ENCODE results near the gene ETV7.

The ETV7 gene

GRCh38 chr6:36362551-36363370, 24.7 kb downstream of the ETV7 start:
- H3K27ac ChIP-seq (ENCODE audit: low read depth, low read length), result no peak overlapping the region
- no peak overlapping the region for H3K9ac ChIP-seq (ENCODE audit: low read length)
- H3K4me1 ChIP-seq (ENCODE audit: insufficient read depth, low read length), result no peaks in the 10 kb centered on the region
- no peaks in the 10 kb centered on the region for H3K9me3 ChIP-seq (ENCODE audit: low read length)
- H3K27me3 ChIP-seq (ENCODE audit: control insufficient read depth in 1 of 2, insufficient read depth in 2 of 2, low read length in 2 of 2), result no peaks in the 10 kb centered on the region
- H3K36me3 ChIP-seq (ENCODE audit: insufficient read depth, low read length), result no peaks in the 10 kb centered on the region
- H3K4me3 ChIP-seq (ENCODE audit: low read depth in 1 of 2, low read length in 2 of 2), result no peak overlapping the region

GRCh38 chr6:36361071-36361470, 26.4 kb downstream of the ETV7 start:
- Histone ChIP-seq H3K9me3 (ENCODE audit: low read length) (no peaks in the 10 kb centered on the region), H3K4me3 (ENCODE audit: low read depth in 1 of 2, low read length in 2 of 2) (no peak overlapping the region), H3K27me3 (ENCODE audit: control insufficient read depth in 1 of 2, insufficient read depth in 2 of 2, low read length in 2 of 2) (no peaks in the 10 kb centered on the region), H3K9ac (ENCODE audit: low read length) (no peak overlapping the region), H3K36me3 (ENCODE audit: insufficient read depth, low read length) (no peaks in the 10 kb centered on the region), H3K27ac (ENCODE audit: low read depth, low read length) (no peak overlapping the region), H3K4me1 (ENCODE audit: insufficient read depth, low read length) (no peaks in the 10 kb centered on the region)

DNA sequence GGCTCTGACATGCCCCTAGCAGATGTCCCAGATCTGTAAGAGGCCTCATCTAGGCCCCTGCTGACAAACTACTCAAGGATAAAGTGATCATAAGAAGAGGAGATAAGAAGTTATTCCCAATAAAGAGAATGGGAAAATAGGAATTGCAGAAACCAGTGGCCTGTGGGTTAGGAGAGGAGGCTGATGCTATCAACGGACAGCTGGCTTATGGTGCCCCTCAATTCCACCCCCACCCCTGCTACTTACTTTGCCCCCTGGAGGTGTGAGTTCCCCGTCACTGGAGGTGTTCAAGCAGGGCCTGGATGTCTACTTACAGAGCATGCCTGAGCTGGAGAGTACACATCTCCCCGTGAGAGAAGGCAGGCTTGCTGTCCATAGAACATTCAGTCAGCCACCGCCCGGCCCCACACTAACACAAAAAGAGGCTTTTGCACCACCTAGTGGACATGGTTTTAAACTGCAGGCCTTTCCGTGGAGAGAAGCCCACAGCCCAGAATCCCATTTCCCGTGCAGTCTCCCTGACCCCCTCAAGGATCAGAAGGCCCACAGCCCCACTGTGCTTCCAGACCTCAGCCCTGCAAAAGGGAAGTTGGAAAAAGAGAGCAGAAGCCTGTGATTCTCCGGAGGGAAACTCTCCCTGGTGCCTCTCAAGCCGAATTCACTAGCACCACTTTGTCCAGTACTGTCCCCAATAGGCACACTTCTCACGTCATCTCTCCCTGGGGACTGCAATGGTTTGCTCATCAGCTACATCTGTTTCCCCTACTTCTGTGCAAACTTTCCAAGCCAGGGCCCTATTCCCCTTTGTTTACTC, 27.0 kb downstream of the ETV7 start:
- no peaks in the 10 kb centered on the region for H3K27me3 ChIP-seq (ENCODE audit: control insufficient read depth in 1 of 2, insufficient read depth in 2 of 2, low read length in 2 of 2)
- H3K36me3 ChIP-seq (ENCODE audit: insufficient read depth, low read length), result no peaks in the 10 kb centered on the region
- no peak overlapping the region for H3K27ac ChIP-seq (ENCODE audit: low read depth, low read length)
- no peaks in the 10 kb centered on the region for H3K4me1 ChIP-seq (ENCODE audit: insufficient read depth, low read length)
- H3K9ac ChIP-seq (ENCODE audit: low read length), result no peak overlapping the region
- no peak overlapping the region for H3K4me3 ChIP-seq (ENCODE audit: low read depth in 1 of 2, low read length in 2 of 2)
- H3K9me3 ChIP-seq (ENCODE audit: low read length), result no peaks in the 10 kb centered on the region

DNA sequence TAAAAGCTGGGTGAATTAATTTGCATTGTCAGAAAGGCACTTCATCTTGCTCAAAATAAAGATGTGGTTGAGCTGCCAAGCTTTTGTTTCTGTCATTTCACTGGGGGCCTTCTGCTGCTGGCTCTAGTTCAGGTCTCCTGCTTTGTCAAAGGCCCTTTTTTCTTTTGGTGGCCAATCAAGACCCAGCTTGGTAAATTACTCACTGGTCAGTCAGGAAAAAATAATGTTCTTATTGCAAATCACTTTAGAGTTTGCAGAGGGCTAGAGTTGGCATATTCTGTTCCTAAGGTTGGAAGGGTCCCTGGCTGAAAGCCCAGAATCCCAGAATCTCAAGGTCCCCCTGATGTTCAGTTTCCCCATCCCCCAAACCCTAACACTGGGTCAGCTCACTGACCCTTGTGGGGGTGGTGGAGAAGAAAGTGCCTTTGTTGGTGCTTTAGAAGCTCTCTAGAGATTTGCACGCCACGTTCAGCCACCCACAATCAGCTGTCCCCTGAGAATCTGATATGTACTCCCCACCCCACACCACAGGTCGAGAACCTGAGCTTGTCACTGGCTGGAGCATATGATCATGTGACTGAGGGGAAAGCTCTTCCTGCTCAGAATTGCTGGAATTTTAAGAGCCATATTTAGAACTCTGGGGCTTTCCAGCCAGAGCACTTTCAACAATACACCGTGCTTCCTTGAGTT, 29.1 kb downstream of the ETV7 start:
- H3K9ac ChIP-seq (ENCODE audit: low read length), result no peak overlapping the region
- no peaks in the 10 kb centered on the region for H3K27me3 ChIP-seq (ENCODE audit: control insufficient read depth in 1 of 2, insufficient read depth in 2 of 2, low read length in 2 of 2)

GRCh38 chr6:36357872-36358225, 29.6 kb downstream of the ETV7 start:
- Histone ChIP-seq H3K9me3 (ENCODE audit: low read length) (no peaks in the 10 kb centered on the region), H3K36me3 (ENCODE audit: insufficient read depth, low read length) (no peaks in the 10 kb centered on the region), H3K27me3 (ENCODE audit: control insufficient read depth in 1 of 2, insufficient read depth in 2 of 2, low read length in 2 of 2) (no peaks in the 10 kb centered on the region), H3K4me3 (ENCODE audit: low read depth in 1 of 2, low read length in 2 of 2) (no peak overlapping the region), H3K9ac (ENCODE audit: low read length) (no peak overlapping the region), H3K27ac (ENCODE audit: low read depth, low read length) (no peak overlapping the region), H3K4me1 (ENCODE audit: insufficient read depth, low read length) (no peaks in the 10 kb centered on the region)

More for the DNA sequence above, 29.1 kb downstream of the ETV7 start:
- no peak overlapping the region for H3K27ac ChIP-seq (ENCODE audit: low read depth, low read length)
- H3K4me3 ChIP-seq (ENCODE audit: low read depth in 1 of 2, low read length in 2 of 2), result no peak overlapping the region
- no peaks in the 10 kb centered on the region for H3K9me3 ChIP-seq (ENCODE audit: low read length)
- no peaks in the 10 kb centered on the region for H3K36me3 ChIP-seq (ENCODE audit: insufficient read depth, low read length)
- H3K4me1 ChIP-seq (ENCODE audit: insufficient read depth, low read length), result no peaks in the 10 kb centered on the region

- Histone ChIP-seq H3K4me3 (ENCODE audit: low read depth in 1 of 2, low read length in 2 of 2) (no peak overlapping the region), H3K27me3 (ENCODE audit: control insufficient read depth in 1 of 2, insufficient read depth in 2 of 2, low read length in 2 of 2) (no peaks in the 10 kb centered on the region), H3K9ac (ENCODE audit: low read length) (no peak overlapping the region), H3K36me3 (ENCODE audit: insufficient read depth, low read length) (no peaks in the 10 kb centered on the region), H3K4me1 (ENCODE audit: insufficient read depth, low read length) (no peaks in the 10 kb centered on the region), H3K9me3 (ENCODE audit: low read length) (peaks cover 4% of the 10 kb centered on the region), H3K27ac (ENCODE audit: low read depth, low read length) (no peak overlapping the region)
Measured at GRCh38 chr6:36355819-36356218, 31.6 kb downstream of the ETV7 start.

DNA sequence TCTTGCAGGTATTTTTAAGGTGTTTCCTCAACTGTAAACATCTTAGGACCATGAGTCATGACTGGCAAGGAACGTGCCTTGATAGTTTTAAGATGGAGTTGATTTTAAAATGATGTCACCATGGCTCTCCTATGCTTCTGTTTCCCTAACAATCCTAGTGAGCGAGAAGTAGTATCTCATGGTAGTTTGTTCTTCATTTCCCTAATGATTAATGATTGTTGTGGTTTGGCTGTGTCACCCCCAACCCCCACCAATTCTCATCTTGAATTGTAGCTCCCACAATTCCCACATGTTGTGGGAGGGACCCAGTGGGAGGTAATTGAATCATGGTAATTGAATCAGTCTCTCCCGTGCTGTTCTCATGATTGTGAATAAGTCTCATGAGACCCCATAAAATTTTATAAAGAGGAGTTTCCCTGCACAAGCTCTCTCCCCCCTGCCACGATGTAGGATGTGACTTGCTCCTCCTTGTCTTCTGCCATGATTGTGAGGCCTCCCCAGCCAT, 34.0 kb downstream of the ETV7 start:
- H3K9me3 ChIP-seq (ENCODE audit: low read length), result peaks cover 4% of the 10 kb centered on the region
- H3K9ac ChIP-seq (ENCODE audit: low read length), result no peak overlapping the region
- no peaks in the 10 kb centered on the region for H3K27me3 ChIP-seq (ENCODE audit: control insufficient read depth in 1 of 2, insufficient read depth in 2 of 2, low read length in 2 of 2)
- no peak overlapping the region for H3K4me3 ChIP-seq (ENCODE audit: low read depth in 1 of 2, low read length in 2 of 2)
- no peak overlapping the region for H3K27ac ChIP-seq (ENCODE audit: low read depth, low read length)
- H3K4me1 ChIP-seq (ENCODE audit: insufficient read depth, low read length), result no peaks in the 10 kb centered on the region
- H3K36me3 ChIP-seq (ENCODE audit: insufficient read depth, low read length), result no peaks in the 10 kb centered on the region

DNA sequence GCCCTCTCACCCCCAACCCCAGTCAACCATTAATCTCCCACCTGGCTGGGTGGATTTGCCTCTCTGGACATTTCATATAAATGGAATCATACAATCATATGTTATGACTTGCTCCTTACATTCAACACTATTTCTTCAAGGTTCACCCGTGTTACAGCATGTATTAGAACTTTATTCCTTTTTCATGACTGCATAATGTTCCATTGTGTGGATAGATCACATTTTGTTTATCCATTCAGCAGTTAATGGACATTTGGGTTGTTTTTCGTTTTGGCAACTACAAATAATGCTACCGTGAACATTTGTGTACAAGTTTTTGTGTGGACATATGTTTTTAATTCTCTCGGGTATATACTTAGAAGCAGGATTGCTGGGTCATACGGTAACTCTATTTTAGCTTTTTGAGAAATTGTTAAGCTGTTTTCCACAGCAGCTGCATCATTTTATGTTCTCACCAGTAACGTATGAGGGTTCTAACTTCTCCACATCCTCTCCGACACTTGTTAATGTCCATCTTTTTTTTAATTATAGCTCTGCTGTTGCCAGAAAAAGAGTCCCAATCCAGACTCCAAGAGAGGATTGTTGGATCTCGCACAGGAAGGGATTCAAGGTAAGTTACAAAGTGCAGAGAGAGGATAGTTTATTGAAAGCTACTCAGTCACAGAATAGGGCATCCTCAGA, 34.9 kb downstream of the ETV7 start:
- Histone ChIP-seq H3K27ac (ENCODE audit: low read depth, low read length) (no peak overlapping the region), H3K27me3 (ENCODE audit: control insufficient read depth in 1 of 2, insufficient read depth in 2 of 2, low read length in 2 of 2) (no peaks in the 10 kb centered on the region), H3K4me3 (ENCODE audit: low read depth in 1 of 2, low read length in 2 of 2) (no peak overlapping the region), H3K4me1 (ENCODE audit: insufficient read depth, low read length) (no peaks in the 10 kb centered on the region), H3K9me3 (ENCODE audit: low read length) (peaks cover 4% of the 10 kb centered on the region), H3K36me3 (ENCODE audit: insufficient read depth, low read length) (no peaks in the 10 kb centered on the region), H3K9ac (ENCODE audit: low read length) (no peak overlapping the region)

- H3K9me3 ChIP-seq (ENCODE audit: low read length), result peaks cover 4% of the 10 kb centered on the region
- no peak overlapping the region for H3K27ac ChIP-seq (ENCODE audit: low read depth, low read length)
- H3K9ac ChIP-seq (ENCODE audit: low read length), result no peak overlapping the region
- H3K27me3 ChIP-seq (ENCODE audit: control insufficient read depth in 1 of 2, insufficient read depth in 2 of 2, low read length in 2 of 2), result no peaks in the 10 kb centered on the region
- H3K4me1 ChIP-seq (ENCODE audit: insufficient read depth, low read length), result no peaks in the 10 kb centered on the region
- no peaks in the 10 kb centered on the region for H3K36me3 ChIP-seq (ENCODE audit: insufficient read depth, low read length)
- H3K4me3 ChIP-seq (ENCODE audit: low read depth in 1 of 2, low read length in 2 of 2), result no peak overlapping the region
Measured at GRCh38 chr6:36350681-36351571, 36.5 kb downstream of the ETV7 start.

GRCh38 chr6:36350082-36350481, 37.4 kb downstream of the ETV7 start:
- Histone ChIP-seq H3K9ac (ENCODE audit: low read length) (no peak overlapping the region), H3K27ac (ENCODE audit: low read depth, low read length) (no peak overlapping the region), H3K36me3 (ENCODE audit: insufficient read depth, low read length) (no peaks in the 10 kb centered on the region), H3K9me3 (ENCODE audit: low read length) (peaks cover 4% of the 10 kb centered on the region), H3K27me3 (ENCODE audit: control insufficient read depth in 1 of 2, insufficient read depth in 2 of 2, low read length in 2 of 2) (no peaks in the 10 kb centered on the region), H3K4me3 (ENCODE audit: low read depth in 1 of 2, low read length in 2 of 2) (no peak overlapping the region), H3K4me1 (ENCODE audit: insufficient read depth, low read length) (no peaks in the 10 kb centered on the region)

All from muscle layer of colon (tissue), 2 donors.